ENCODE data around the gene GRIA1. TPM values are rescaled to one million over a fixed set of nuclear protein-coding genes. Genes with fewer than 3 reads are reported as not detected.
A peak's percentile ranks its signal among the peaks of the same experiment; 100 is the strongest.

Gene GRIA1
- total RNA-seq, 4 donors from 2014 or later, result 0.63 to 1.2 (median 0.93) TPM

GRCh38 chr5:153823036-153823435, 332.6 kb downstream of the GRIA1 start:
- TF ChIP-seq POLR2AphosphoS5 (IDR thresholded peaks at IDR 0.05) (no peak), POLR2A (IDR thresholded peaks at IDR 0.05; ENCODE audit: low read depth) (no peak), EP300 (IDR thresholded peaks at IDR 0.05) (no peak)
- TF ChIP-seq, protein P1, sequence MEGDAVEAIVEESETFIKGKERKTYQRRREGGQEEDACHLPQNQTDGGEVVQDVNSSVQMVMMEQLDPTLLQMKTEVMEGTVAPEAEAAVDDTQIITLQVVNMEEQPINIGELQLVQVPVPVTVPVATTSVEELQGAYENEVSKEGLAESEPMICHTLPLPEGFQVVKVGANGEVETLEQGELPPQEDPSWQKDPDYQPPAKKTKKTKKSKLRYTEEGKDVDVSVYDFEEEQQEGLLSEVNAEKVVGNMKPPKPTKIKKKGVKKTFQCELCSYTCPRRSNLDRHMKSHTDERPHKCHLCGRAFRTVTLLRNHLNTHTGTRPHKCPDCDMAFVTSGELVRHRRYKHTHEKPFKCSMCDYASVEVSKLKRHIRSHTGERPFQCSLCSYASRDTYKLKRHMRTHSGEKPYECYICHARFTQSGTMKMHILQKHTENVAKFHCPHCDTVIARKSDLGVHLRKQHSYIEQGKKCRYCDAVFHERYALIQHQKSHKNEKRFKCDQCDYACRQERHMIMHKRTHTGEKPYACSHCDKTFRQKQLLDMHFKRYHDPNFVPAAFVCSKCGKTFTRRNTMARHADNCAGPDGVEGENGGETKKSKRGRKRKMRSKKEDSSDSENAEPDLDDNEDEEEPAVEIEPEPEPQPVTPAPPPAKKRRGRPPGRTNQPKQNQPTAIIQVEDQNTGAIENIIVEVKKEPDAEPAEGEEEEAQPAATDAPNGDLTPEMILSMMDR (IDR thresholded peaks at IDR 0.05), result no peak
- Histone ChIP-seq H3K27ac (replicated peaks in 1 of 4) (no peak overlapping the region), H3K27me3 (no peaks in the 10 kb centered on the region), H3K4me1 (no peaks in the 10 kb centered on the region), H3K36me3 (no peaks in the 10 kb centered on the region), H3K9me3 (no peaks in the 10 kb centered on the region), H3K4me3 (no peak overlapping the region)
- no peak for DNase-seq (ENCODE audit: extremely low spot score)
- 43% methylated on average over 3 of the region's 3 CpGs for WGBS
- intact Hi-C loops (cut with DNase I), result no loop called here

- no peaks in the 10 kb centered on the region for H3K36me3 ChIP-seq
- WGBS, result 49% methylated on average over 6 of the region's 6 CpGs
- H3K4me1 ChIP-seq, result no peaks in the 10 kb centered on the region
- no peak overlapping the region for H3K4me3 ChIP-seq
- intact Hi-C loops (cut with DNase I), result no loop called here
- H3K27me3 ChIP-seq, result no peaks in the 10 kb centered on the region
- no peaks in the 10 kb centered on the region for H3K9me3 ChIP-seq
- TF ChIP-seq EP300 (IDR thresholded peaks at IDR 0.05), result no peak
- no peak for TF ChIP-seq POLR2AphosphoS5 (IDR thresholded peaks at IDR 0.05)
- no peak for TF ChIP-seq POLR2A (IDR thresholded peaks at IDR 0.05; ENCODE audit: low read depth)
- TF ChIP-seq, protein P1 (IDR thresholded peaks at IDR 0.05), result no peak
- no peak overlapping the region for H3K27ac ChIP-seq (replicated peaks in 1 of 4)
- DNase-seq (ENCODE audit: extremely low spot score), result no peak
Measured at GRCh38 chr5:153824909-153825308, 334.4 kb downstream of the GRIA1 start.

GRCh38 chr5:153827397-153827796, 336.9 kb downstream of the GRIA1 start:
- DNase-seq (ENCODE audit: extremely low spot score), result no peak
- WGBS, result 74% methylated on average over 4 of the region's 4 CpGs
- no peaks in the 10 kb centered on the region for H3K27me3 ChIP-seq
- TF ChIP-seq, protein P1 (IDR thresholded peaks at IDR 0.05), result no peak
- no peak for TF ChIP-seq POLR2A (IDR thresholded peaks at IDR 0.05; ENCODE audit: low read depth)
- TF ChIP-seq EP300 (IDR thresholded peaks at IDR 0.05), result no peak
- no peak for TF ChIP-seq POLR2AphosphoS5 (IDR thresholded peaks at IDR 0.05)
- no peaks in the 10 kb centered on the region for H3K9me3 ChIP-seq
- H3K4me1 ChIP-seq, result no peaks in the 10 kb centered on the region
- intact Hi-C loops (cut with DNase I), result no loop called here
- no peak overlapping the region for H3K27ac ChIP-seq (replicated peaks in 1 of 4)
- H3K4me3 ChIP-seq, result no peak overlapping the region
- H3K36me3 ChIP-seq, result no peaks in the 10 kb centered on the region

- Histone ChIP-seq H3K36me3 (no peaks in the 10 kb centered on the region), H3K4me3 (no peak overlapping the region), H3K27ac (replicated peaks in 1 of 4) (no peak overlapping the region), H3K9me3 (no peaks in the 10 kb centered on the region), H3K27me3 (no peaks in the 10 kb centered on the region), H3K4me1 (no peaks in the 10 kb centered on the region)
- peak; percentile 29 for DNase-seq (ENCODE audit: extremely low spot score)
- TF ChIP-seq EP300 (IDR thresholded peaks at IDR 0.05) (no peak), POLR2AphosphoS5 (IDR thresholded peaks at IDR 0.05) (no peak), POLR2A (IDR thresholded peaks at IDR 0.05; ENCODE audit: low read depth) (no peak)
- TF ChIP-seq, protein P1 (IDR thresholded peaks at IDR 0.05), result no peak
- intact Hi-C loops (cut with DNase I), result no loop called here
- WGBS, result 68% methylated on average over 8 of the region's 8 CpGs
Measured at GRCh38 chr5:153829510-153830065, 339.1 kb downstream of the GRIA1 start.

DNA sequence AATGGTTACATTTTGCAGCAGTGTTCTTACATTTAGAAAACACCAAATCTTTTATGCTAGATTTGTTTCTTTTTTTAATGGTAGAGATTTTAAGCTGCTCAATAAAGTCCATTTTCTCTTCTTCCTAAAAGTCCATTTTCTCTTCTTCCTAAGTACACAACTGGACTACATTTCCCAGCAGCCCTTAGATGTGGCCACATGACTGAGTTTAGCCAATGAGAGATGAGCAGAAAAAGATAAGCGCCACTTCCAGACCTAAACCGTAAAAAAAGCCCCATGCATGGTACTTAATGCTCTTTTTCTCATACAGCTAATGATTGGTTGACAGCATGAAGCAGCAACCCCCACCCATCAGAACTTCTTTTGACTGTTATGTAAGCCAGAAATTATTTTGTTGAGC, 341.5 kb downstream of the GRIA1 start:
- TF ChIP-seq POLR2AphosphoS5 (IDR thresholded peaks at IDR 0.05), result no peak
- TF ChIP-seq EP300 (IDR thresholded peaks at IDR 0.05), result no peak
- no peak for TF ChIP-seq POLR2A (IDR thresholded peaks at IDR 0.05; ENCODE audit: low read depth)
- TF ChIP-seq, protein P1 (IDR thresholded peaks at IDR 0.05), result no peak
- 79% methylated on average over 2 of the region's 2 CpGs for WGBS
- DNase-seq (ENCODE audit: extremely low spot score), result peak; percentile 39
- H3K36me3 ChIP-seq, result no peaks in the 10 kb centered on the region
- H3K4me3 ChIP-seq, result no peak overlapping the region
- no peaks in the 10 kb centered on the region for H3K4me1 ChIP-seq
- H3K9me3 ChIP-seq, result no peaks in the 10 kb centered on the region
- no peak overlapping the region for H3K27ac ChIP-seq (replicated peaks in 1 of 4)
- no peaks in the 10 kb centered on the region for H3K27me3 ChIP-seq
- intact Hi-C loops (cut with DNase I), result no loop called here
